ENCODE data around the gene POLA1. TPM values are rescaled to one million over a fixed set of nuclear protein-coding genes. Genes with fewer than 3 reads are reported as not detected.

The POLA1 gene
- polyA plus RNA-seq, 1 experiment = 2.2 TPM

- no peaks in the 10 kb centered on the region for H3K27me3 ChIP-seq (ENCODE audit: control insufficient read depth, insufficient read depth, low read length)
- H3K4me3 ChIP-seq (ENCODE audit: low read depth, low read length) = no peak overlapping the region
- H3K9me3 ChIP-seq (ENCODE audit: control insufficient read depth, insufficient read depth, low read length) = no peaks in the 10 kb centered on the region
- ChIA-PET POLR2A (no interaction called here), CTCF (no interaction called here)
- no peak for DNase-seq (ENCODE audit: low read depth, low spot score)
- no peak overlapping the region for H3K27ac ChIP-seq (ENCODE audit: low read depth, low read length)
- no peak for TF ChIP-seq CTCF (IDR thresholded peaks at IDR 0.05; ENCODE audit: low read depth, low read length)
These were observed 291.4 kb downstream of the POLA1 start for GRCh38 chrX:24985120-24985519.

GRCh38 chrX:24987731-24988130, 294.0 kb downstream of the POLA1 start:
- DNase-seq (ENCODE audit: low read depth, low spot score) = no peak

GRCh38 chrX:24988314-24988713, 294.6 kb downstream of the POLA1 start:
- DNase-seq (ENCODE audit: low read depth, low spot score) = no peak
- H3K27ac ChIP-seq (ENCODE audit: low read depth, low read length) = no peak overlapping the region
- ChIA-PET CTCF (no interaction called here), POLR2A (no interaction called here)
- TF ChIP-seq CTCF (IDR thresholded peaks at IDR 0.05; ENCODE audit: low read depth, low read length) = no peak
- no peak overlapping the region for H3K4me3 ChIP-seq (ENCODE audit: low read depth, low read length)
- no peaks in the 10 kb centered on the region for H3K9me3 ChIP-seq (ENCODE audit: control insufficient read depth, insufficient read depth, low read length)
- H3K27me3 ChIP-seq (ENCODE audit: control insufficient read depth, insufficient read depth, low read length) = no peaks in the 10 kb centered on the region

More at GRCh38 chrX:24987731-24988130, 294.0 kb downstream of the POLA1 start:
- TF ChIP-seq CTCF (IDR thresholded peaks at IDR 0.05; ENCODE audit: low read depth, low read length) = no peak
- no peaks in the 10 kb centered on the region for H3K9me3 ChIP-seq (ENCODE audit: control insufficient read depth, insufficient read depth, low read length)
- no peak overlapping the region for H3K27ac ChIP-seq (ENCODE audit: low read depth, low read length)
- ChIA-PET POLR2A (no interaction called here), CTCF (no interaction called here)
- no peak overlapping the region for H3K4me3 ChIP-seq (ENCODE audit: low read depth, low read length)
- H3K27me3 ChIP-seq (ENCODE audit: control insufficient read depth, insufficient read depth, low read length) = no peaks in the 10 kb centered on the region

- Histone ChIP-seq H3K27ac (ENCODE audit: low read depth, low read length) (no peak overlapping the region), H3K27me3 (ENCODE audit: control insufficient read depth, insufficient read depth, low read length) (no peaks in the 10 kb centered on the region), H3K9me3 (ENCODE audit: control insufficient read depth, insufficient read depth, low read length) (no peaks in the 10 kb centered on the region), H3K4me3 (ENCODE audit: low read depth, low read length) (no peak overlapping the region)
- DNase-seq (ENCODE audit: low read depth, low spot score) = no peak
- ChIA-PET POLR2A (no interaction called here), CTCF (interaction anchor here (1.5 kb wide), 1 partner anchor 152 kb away, joined by 3 read pairs; no protein-coding TSS in a partner anchor)
- 0 out of 2 replicates have a peak, but pooled peaks have one; percentile 12 for TF ChIP-seq CTCF (IDR thresholded peaks at IDR 0.05; ENCODE audit: low read depth, low read length)
These were observed 296.8 kb downstream of the POLA1 start for GRCh38 chrX:24990535-24990934.

- ChIA-PET CTCF (no interaction called here), POLR2A (no interaction called here)
- Histone ChIP-seq H3K27ac (ENCODE audit: low read depth, low read length) (no peak overlapping the region), H3K9me3 (ENCODE audit: control insufficient read depth, insufficient read depth, low read length) (no peaks in the 10 kb centered on the region), H3K27me3 (ENCODE audit: control insufficient read depth, insufficient read depth, low read length) (no peaks in the 10 kb centered on the region), H3K4me3 (ENCODE audit: low read depth, low read length) (no peak overlapping the region)
- TF ChIP-seq CTCF (IDR thresholded peaks at IDR 0.05; ENCODE audit: low read depth, low read length) = no peak
- no peak for DNase-seq (ENCODE audit: low read depth, low spot score)
These were observed 300.2 kb downstream of the POLA1 start for GRCh38 chrX:24993879-24994278.

Data from AG04450 (cell line).